ENCODE results near the gene SPTBN4.
A peak's percentile ranks its signal among the peaks of the same experiment; 100 is the strongest.

Gene SPTBN4

DNA sequence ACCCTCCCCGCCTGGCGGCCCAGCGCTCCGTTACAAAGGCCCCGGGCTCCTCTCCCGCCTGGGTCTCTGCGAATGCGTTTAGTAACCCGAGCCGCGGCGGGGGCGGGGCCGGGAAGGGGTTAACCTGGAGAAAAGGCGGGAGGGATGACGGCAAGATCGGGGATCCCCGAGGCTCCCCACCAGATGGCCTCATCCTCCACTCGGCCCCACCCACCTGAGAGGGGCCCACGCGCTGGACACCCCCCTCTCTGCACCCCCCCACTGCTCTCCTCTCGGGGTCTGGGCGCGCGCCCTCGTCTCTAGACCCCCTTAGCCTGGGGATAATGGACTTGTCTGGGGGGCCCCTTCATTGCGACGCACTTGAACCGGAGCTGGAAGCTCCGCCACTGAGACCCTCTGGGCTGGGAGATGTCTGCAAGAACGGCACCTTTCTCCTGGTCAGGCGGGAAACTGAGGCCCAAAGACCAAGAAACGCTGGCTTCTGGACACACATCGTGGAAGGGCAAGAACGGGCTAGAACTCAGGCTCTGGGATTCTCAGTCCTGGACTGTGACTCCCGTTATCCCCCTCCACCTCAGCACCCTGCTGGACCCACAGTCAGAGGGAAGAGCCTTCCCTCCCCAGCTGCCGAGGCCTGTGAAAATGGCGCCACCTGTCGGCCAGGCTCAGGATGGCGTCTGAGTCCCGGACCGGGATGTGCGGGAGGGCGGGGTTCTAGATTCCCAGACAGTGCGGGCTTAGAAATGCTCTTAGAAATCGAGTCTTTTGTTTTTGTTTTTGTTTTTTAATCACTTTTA is 131.5 kb downstream of the SPTBN4 start:
- Histone ChIP-seq H3K4me3 (ENCODE audit: low read length) (no peak overlapping the region), H3K36me3 (ENCODE audit: insufficient read depth, low read length) (no peaks in the 10 kb centered on the region), H3K4me2 (ENCODE audit: low read length) (peak overlapping the region; percentile 69), H3K4me1 (ENCODE audit: control insufficient read depth, insufficient read depth, low read length) (peaks cover 46% of the 10 kb centered on the region), H3K9ac (ENCODE audit: low read depth, low read length) (no peak overlapping the region), H3K27me3 (ENCODE audit: control insufficient read depth, insufficient read depth, low read length) (peaks cover 24% of the 10 kb centered on the region), H3K9me3 (replicated peaks; ENCODE audit: low read length) (no peaks in the 10 kb centered on the region)

GRCh38 chr19:40598918-40599307 is 132.1 kb downstream of the SPTBN4 start:
- Histone ChIP-seq H3K9ac (ENCODE audit: low read depth, low read length) (no peak overlapping the region), H3K9me3 (replicated peaks; ENCODE audit: low read length) (no peaks in the 10 kb centered on the region), H3K4me3 (ENCODE audit: low read length) (no peak overlapping the region), H3K27me3 (ENCODE audit: control insufficient read depth, insufficient read depth, low read length) (peaks cover 24% of the 10 kb centered on the region), H3K36me3 (ENCODE audit: insufficient read depth, low read length) (no peaks in the 10 kb centered on the region), H3K4me1 (ENCODE audit: control insufficient read depth, insufficient read depth, low read length) (peaks cover 47% of the 10 kb centered on the region), H3K4me2 (ENCODE audit: low read length) (no peak overlapping the region)

DNA sequence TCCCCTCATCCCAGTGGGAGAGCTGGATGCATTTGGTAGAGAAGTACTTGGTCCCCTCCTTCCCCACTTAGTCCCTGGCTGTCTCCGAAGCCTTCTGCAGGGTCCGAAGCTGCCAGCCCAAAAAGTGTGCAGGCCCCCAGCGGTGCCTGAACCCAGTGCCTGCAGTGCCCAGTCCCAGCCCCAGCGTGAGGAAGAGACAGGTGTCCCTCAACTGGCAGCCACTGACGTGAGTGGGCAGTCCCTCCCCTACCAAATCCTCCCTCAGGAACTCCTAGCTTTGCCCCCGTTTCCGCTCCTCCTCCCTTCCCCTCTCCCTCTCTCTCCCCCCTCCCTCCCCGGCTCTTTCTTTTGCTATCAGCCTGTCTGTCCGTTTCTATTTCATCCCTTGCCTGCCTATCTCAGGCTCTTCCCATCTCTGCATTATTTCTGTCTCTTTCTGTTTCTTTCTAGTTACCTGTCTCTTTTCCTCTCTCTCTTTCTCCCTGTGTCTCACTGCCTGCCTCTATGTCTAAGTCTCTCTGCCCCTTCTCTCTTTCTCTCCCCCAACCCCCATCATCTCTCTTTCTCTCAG is 132.6 kb downstream of the SPTBN4 start:
- H3K36me3 ChIP-seq (ENCODE audit: insufficient read depth, low read length): no peaks in the 10 kb centered on the region

DNA sequence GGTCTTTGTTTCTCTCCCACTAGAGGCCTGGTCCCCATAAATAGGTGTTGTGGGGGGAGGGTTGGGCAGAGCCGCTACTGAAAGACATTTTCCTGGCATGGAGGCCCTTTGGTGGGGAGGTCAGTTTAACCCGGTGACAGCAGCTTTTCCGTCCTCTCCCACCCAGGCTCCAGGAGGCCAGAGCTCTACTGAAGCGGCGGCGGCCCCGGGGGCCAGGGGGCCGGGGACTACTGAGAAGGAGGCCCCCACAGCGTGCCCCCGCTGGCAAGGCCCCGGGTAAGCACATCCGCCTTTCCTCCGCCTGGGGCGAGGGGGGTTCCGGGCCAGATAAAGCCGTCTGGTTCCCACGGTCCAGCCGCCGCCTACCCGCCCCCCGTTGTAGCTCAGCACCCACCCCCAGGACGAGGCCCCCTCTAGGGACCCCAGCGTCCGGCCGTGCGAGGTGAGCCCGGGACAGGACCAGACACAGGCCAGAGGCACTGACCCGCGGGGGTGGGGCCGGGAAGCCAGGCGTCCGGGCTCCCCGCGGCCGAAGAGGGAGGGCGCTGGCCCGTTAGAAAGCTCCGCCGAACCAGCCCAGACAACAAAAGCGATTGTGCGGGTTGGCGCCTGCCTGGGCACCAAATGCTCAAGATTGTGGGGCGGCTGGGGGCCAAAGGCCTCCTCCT is 133.2 kb downstream of the SPTBN4 start:
- H3K9me3 ChIP-seq (replicated peaks; ENCODE audit: low read length): no peaks in the 10 kb centered on the region
- H3K27me3 ChIP-seq (ENCODE audit: control insufficient read depth, insufficient read depth, low read length): peaks cover 24% of the 10 kb centered on the region
- no peaks in the 10 kb centered on the region for H3K36me3 ChIP-seq (ENCODE audit: insufficient read depth, low read length)
- no peak overlapping the region for H3K4me2 ChIP-seq (ENCODE audit: low read length)
- no peak overlapping the region for H3K9ac ChIP-seq (ENCODE audit: low read depth, low read length)
- peaks cover 48% of the 10 kb centered on the region for H3K4me1 ChIP-seq (ENCODE audit: control insufficient read depth, insufficient read depth, low read length)
- H3K4me3 ChIP-seq (ENCODE audit: low read length): no peak overlapping the region

More for the DNA sequence above, 132.6 kb downstream of the SPTBN4 start:
- Histone ChIP-seq H3K27me3 (ENCODE audit: control insufficient read depth, insufficient read depth, low read length) (peaks cover 24% of the 10 kb centered on the region), H3K4me3 (ENCODE audit: low read length) (no peak overlapping the region), H3K4me2 (ENCODE audit: low read length) (no peak overlapping the region), H3K9me3 (replicated peaks; ENCODE audit: low read length) (no peaks in the 10 kb centered on the region), H3K4me1 (ENCODE audit: control insufficient read depth, insufficient read depth, low read length) (peaks cover 50% of the 10 kb centered on the region), H3K9ac (ENCODE audit: low read depth, low read length) (no peak overlapping the region)

DNA sequence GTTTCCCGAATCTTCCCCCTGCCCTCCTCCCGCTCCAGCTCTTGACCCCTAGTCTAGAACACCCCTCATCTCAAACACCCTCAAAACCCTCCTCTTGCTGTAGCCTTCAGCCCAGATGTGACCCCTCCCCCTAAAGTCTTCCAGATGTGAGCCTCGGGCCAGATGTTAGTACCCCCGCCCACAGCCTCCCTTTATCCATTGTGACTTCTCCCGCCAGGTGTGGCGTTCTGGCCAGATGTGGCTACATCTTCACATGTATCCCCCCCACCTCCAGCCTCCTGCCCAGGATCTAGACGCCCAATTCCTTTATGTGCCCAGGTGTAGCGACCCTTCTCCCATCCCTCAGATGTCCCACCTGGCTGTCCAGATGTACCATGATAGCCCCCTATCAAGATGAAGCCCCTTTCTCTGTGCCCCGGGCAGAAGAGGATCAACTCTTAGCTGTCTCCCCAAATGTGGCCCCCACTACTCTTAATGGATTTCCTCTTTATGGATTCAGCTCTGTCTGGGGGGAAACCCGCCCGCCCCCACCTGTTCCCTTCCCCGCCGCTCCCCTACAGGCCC is 133.9 kb downstream of the SPTBN4 start:
- Histone ChIP-seq H3K4me1 (ENCODE audit: control insufficient read depth, insufficient read depth, low read length) (peaks cover 53% of the 10 kb centered on the region), H3K27me3 (ENCODE audit: control insufficient read depth, insufficient read depth, low read length) (peaks cover 24% of the 10 kb centered on the region), H3K4me3 (ENCODE audit: low read length) (no peak overlapping the region), H3K36me3 (ENCODE audit: insufficient read depth, low read length) (no peaks in the 10 kb centered on the region), H3K4me2 (ENCODE audit: low read length) (no peak overlapping the region), H3K9ac (ENCODE audit: low read depth, low read length) (no peak overlapping the region), H3K9me3 (replicated peaks; ENCODE audit: low read length) (no peaks in the 10 kb centered on the region)

DNA sequence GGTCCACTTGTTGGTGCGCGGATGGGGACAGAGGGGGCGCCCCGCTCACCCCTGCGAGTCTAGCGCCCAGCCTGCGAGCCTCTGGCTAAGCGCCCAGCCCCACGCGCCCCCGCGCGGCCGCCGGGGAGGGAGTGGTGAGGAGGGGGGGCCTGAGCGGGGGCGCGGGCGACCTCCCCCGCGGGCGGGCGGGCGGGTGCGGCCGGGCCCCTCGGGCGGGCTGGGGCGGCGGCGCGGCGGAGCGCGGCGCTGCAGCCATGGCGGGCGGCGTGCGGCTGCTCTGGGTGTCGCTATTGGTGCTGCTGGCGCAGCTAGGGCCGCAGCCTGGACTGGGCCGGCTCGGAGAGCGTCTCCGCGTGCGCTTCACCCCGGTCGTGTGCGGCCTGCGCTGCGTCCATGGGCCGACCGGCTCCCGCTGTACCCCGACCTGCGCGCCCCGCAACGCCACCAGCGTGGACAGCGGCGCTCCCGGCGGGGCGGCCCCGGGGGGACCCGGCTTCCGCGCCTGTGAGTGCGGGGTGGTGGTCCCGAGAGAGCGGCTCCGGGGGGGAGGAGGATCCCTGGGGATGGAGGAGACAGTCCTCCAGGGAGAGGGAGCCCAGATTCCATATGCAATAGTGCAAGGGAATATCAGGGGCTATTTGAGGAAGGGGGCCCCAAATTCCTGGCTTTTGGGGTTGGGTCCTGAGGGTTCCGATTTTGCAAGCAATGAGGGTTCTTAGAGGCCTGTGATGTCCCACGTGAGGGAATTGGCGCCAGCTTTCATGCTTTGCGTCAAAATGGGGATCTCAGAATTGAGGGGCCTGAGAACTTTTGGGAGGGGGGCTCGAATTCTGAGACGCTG is 134.6 kb downstream of the SPTBN4 start, which contains the start of gene LTBP4:
Gene LTBP4 (plus strand): TSS at position 236 of the 841 bp plus-strand sequence. CDS start 19 bp downstream, at position 255.
- H3K9ac ChIP-seq (ENCODE audit: low read depth, low read length): no peak within 1 kb of the TSS
- peak within 1 kb of the TSS; percentile 80 for H3K4me2 ChIP-seq (ENCODE audit: low read length)
- H3K27me3 ChIP-seq (ENCODE audit: control insufficient read depth, insufficient read depth, low read length): peaks cover 24% of the 10 kb centered on the region
- no peaks in the 10 kb centered on the region for H3K36me3 ChIP-seq (ENCODE audit: insufficient read depth, low read length)
- H3K4me3 ChIP-seq (ENCODE audit: low read length): peak within 1 kb of the TSS; percentile 60
- H3K9me3 ChIP-seq (replicated peaks; ENCODE audit: low read length): no peaks in the 10 kb centered on the region
- H3K4me1 ChIP-seq (ENCODE audit: control insufficient read depth, insufficient read depth, low read length): peaks cover 58% of the 10 kb centered on the region

DNA sequence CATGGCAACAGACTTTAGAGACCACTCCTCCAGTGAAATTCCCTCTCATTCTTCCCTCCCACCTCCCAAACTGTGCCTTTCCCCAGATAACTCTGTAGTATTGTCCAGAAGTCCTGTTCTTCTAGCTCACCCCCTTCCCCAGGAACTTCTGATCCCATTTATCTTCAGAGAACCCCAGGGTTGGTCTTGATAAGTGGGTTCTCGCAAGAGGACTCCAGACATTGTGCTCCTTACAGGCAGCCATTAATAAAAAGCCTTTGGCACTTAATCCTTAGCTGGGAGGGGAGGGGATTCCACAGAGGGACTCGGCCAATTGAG is 136.2 kb downstream of the SPTBN4 start:
- H3K4me1 ChIP-seq (ENCODE audit: control insufficient read depth, insufficient read depth, low read length): peaks cover 51% of the 10 kb centered on the region
- H3K27me3 ChIP-seq (ENCODE audit: control insufficient read depth, insufficient read depth, low read length): peaks cover 21% of the 10 kb centered on the region
- no peak overlapping the region for H3K9ac ChIP-seq (ENCODE audit: low read depth, low read length)

DNA sequence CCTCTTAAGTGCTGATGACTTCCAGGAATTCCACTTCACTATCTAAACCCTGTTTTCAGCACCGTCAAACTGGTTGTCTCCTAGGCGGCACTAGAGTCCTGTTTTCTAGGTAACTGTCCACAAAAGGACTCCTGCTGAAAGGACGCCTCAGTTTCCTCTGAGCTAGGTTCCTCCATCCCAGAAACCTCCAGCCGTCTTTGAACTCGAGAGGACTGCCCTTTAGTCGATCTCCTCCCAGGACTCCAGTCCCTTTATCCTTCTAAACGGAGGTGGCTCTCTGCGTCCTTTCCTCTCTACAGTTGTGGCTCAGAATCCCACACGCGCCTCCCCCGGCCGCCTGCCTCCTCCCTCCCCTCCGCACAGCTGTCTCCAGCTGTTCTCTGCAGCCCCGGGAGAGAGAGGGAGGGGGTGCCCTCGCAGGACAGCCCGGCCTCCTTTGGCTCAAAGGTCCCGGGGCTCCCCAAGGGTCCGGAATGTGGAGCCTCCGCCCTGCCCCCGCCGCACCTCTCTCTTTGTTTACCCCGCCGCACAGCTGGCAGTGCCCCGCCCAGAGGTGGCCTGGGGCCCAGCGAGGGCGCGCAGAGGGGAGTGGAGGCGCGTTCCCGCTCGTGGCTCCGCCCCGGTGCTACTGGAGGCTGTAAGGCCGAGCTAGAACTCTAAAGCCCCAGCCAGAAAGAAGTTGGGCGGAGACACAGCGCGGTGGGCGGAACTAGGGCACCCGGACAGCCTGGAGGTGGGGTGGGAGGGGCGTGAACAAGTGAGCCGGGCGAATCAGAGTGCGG is 136.8 kb downstream of the SPTBN4 start:
- H3K4me2 ChIP-seq (ENCODE audit: low read length): peak overlapping the region; percentile 80
- no peaks in the 10 kb centered on the region for H3K36me3 ChIP-seq (ENCODE audit: insufficient read depth, low read length)
- peaks cover 21% of the 10 kb centered on the region for H3K27me3 ChIP-seq (ENCODE audit: control insufficient read depth, insufficient read depth, low read length)
- peaks cover 46% of the 10 kb centered on the region for H3K4me1 ChIP-seq (ENCODE audit: control insufficient read depth, insufficient read depth, low read length)
- peak overlapping the region; percentile 66 for H3K4me3 ChIP-seq (ENCODE audit: low read length)
- peak overlapping the region; percentile 5 for H3K9ac ChIP-seq (ENCODE audit: low read depth, low read length)
- no peaks in the 10 kb centered on the region for H3K9me3 ChIP-seq (replicated peaks; ENCODE audit: low read length)

More for the DNA sequence above, 136.2 kb downstream of the SPTBN4 start:
- H3K9me3 ChIP-seq (replicated peaks; ENCODE audit: low read length): no peaks in the 10 kb centered on the region
- H3K4me2 ChIP-seq (ENCODE audit: low read length): peak overlapping the region; percentile 80
- no peaks in the 10 kb centered on the region for H3K36me3 ChIP-seq (ENCODE audit: insufficient read depth, low read length)
- H3K4me3 ChIP-seq (ENCODE audit: low read length): peak overlapping the region; percentile 66

GRCh38 chr19:40604171-40604646 is 137.4 kb downstream of the SPTBN4 start:
- Histone ChIP-seq H3K36me3 (ENCODE audit: insufficient read depth, low read length) (no peaks in the 10 kb centered on the region), H3K9me3 (replicated peaks; ENCODE audit: low read length) (no peaks in the 10 kb centered on the region), H3K27me3 (ENCODE audit: control insufficient read depth, insufficient read depth, low read length) (peaks cover 16% of the 10 kb centered on the region), H3K4me3 (ENCODE audit: low read length) (peak overlapping the region; percentile 66), H3K4me2 (ENCODE audit: low read length) (peak overlapping the region; percentile 80), H3K9ac (ENCODE audit: low read depth, low read length) (no peak overlapping the region), H3K4me1 (ENCODE audit: control insufficient read depth, insufficient read depth, low read length) (peaks cover 48% of the 10 kb centered on the region)

DNA sequence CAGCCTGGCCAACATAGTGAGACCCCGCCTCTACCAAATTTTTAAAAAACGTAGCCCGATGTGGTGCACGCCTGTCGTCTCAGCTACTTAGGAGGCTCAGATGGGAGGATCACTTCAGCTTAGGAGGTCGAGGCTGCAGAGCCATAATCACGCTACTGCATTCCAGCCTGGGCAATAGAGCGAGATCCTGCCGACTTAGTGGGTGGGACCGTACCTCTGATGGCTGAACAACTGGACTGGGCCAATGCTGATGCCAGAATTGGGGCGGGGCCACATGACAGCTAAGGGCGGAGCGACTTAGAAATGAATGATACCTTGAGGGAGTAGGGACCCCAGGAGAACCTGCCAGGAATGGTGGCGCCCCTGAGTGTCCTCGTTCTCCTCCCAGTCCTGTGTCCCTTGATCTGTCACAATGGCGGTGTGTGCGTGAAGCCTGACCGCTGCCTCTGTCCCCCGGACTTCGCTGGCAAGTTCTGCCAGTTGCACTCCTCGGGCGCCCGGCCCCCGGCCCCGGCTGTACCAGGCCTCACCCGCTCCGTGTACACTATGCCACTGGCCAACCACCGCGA is 137.9 kb downstream of the SPTBN4 start:
- Histone ChIP-seq H3K9ac (ENCODE audit: low read depth, low read length) (peak overlapping the region; percentile 28), H3K27me3 (ENCODE audit: control insufficient read depth, insufficient read depth, low read length) (peaks cover 11% of the 10 kb centered on the region), H3K4me1 (ENCODE audit: control insufficient read depth, insufficient read depth, low read length) (peaks cover 52% of the 10 kb centered on the region)

More for the DNA sequence above, 137.9 kb downstream of the SPTBN4 start:
- H3K4me3 ChIP-seq (ENCODE audit: low read length): peak overlapping the region; percentile 74
- H3K4me2 ChIP-seq (ENCODE audit: low read length): peak overlapping the region; percentile 95
- no peaks in the 10 kb centered on the region for H3K9me3 ChIP-seq (replicated peaks; ENCODE audit: low read length)
- no peaks in the 10 kb centered on the region for H3K36me3 ChIP-seq (ENCODE audit: insufficient read depth, low read length)
